Tibial nerve (tissue), 4 donors: ENCODE data around the gene FXYD6. TPM values are rescaled to one million over a fixed set of nuclear protein-coding genes. Genes with fewer than 3 reads are reported as not detected.

Source experiments
- DNase-seq, 2 donors: peaks; one replicate each; pipeline ENCODE4 v3.0.0-alpha.2; 2019; ENCODE audit warnings: low spot score in 2 of 2
- H3K27ac ChIP-seq, 4 donors: fragments of 200-600 bp; sonication (generic) in 3 of 4; one replicate each; pipeline ENCODE4 v1.5.1; 2017 to 2019; ENCODE audit warnings: mild to moderate bottlenecking in 1 of 4
- H3K27me3 ChIP-seq, 2 donors: fragments of 200-600 bp; sonication (generic) in 1 of 2; one replicate each; pipeline versions ENCODE4 v1.5.1 to v1.6.0; 2017 to 2019
- H3K36me3 ChIP-seq, 3 donors: fragments of 200-600 bp; sonication (generic); one replicate each; pipeline ENCODE4 v1.5.1; 2018 to 2019
- H3K4me1 ChIP-seq, 4 donors: fragments of 200-600 bp; sonication (generic) in 3 of 4; one replicate each; pipeline ENCODE4 v1.5.1; 2017 to 2019
- H3K4me3 ChIP-seq, 4 donors: fragments of 200-600 bp; sonication (generic) in 3 of 4; one replicate each; pipeline ENCODE4 v1.5.1; 2017 to 2019; ENCODE audit warnings: mild to moderate bottlenecking in 1 of 4, moderate library complexity in 1 of 4
- H3K9me3 ChIP-seq, 4 donors: fragments of 200-600 bp; sonication (generic) in 3 of 4; one replicate each; pipeline ENCODE4 v1.5.1; 2017 to 2019
- CTCF ChIP-seq, 5 experiments: fragments of 200-600 bp in 3 of 5; fragments of 450-650 bp in 2 of 5; sonication (generic) in 3 of 5; IDR thresholded peaks; one replicate each; pipeline ENCODE4 v1.5.1; 2016 to 2019; ENCODE audit warnings: antibody characterized with exemption in 5 of 5, mild to moderate bottlenecking in 3 of 5, moderate library complexity in 2 of 5
- EP300 ChIP-seq, 2 donors: sonication (generic); formaldehyde crosslinking; IDR thresholded peaks; one replicate each; pipeline ENCODE4 v1.6.1; 2017; ENCODE audit warnings: antibody characterized with exemption in 2 of 2, mild to moderate bottlenecking in 1 of 2
- POLR2A ChIP-seq, 2 donors: fragments of 450-650 bp; IDR thresholded peaks; one replicate each; pipeline ENCODE4 v1.6.1; 2017; ENCODE audit warnings: antibody characterized with exemption in 2 of 2, mild to moderate bottlenecking in 2 of 2, moderate library complexity in 2 of 2
- WGBS, 2 donors: methylation state at CpG; one replicate each; pipeline ENCODE4 v1.1.5; 2018; 5-methylcytosine and 5-hydroxymethylcytosine counted together
- total RNA-seq, 4 donors: library from RNA; depleted of rRNA; stranded (reverse); fragments of >200 nt; gene quantifications; one replicate each; pipeline ENCODE4 v1.1.0, GENCODE V29; 2016

Gene FXYD6
- total RNA-seq, 4 donors from 2014 or later, result 29.4 to 74.1 (median 65.7) TPM

- WGBS, 2 donors, result 57 to 62% methylated on average over 9 to 13 of the region's 16 CpGs
- Histone ChIP-seq H3K27ac (peak overlapping the region in 1 of 4 donors; percentile 34), H3K4me3 (no peak overlapping the region), H3K36me3 (no peaks in the 10 kb centered on the region), H3K27me3 (no peaks in the 10 kb centered on the region), H3K4me1 (peaks cover 0 to 20% (median 10%) of the 10 kb centered on the region in 4 donors), H3K9me3 (no peaks in the 10 kb centered on the region)
- DNase-seq, result no peak
- TF ChIP-seq EP300 (IDR thresholded peaks at IDR 0.05) (no peak), CTCF (IDR thresholded peaks at IDR 0.05) (no peak), POLR2A (IDR thresholded peaks at IDR 0.05) (no peak)
These were observed 47.7 kb downstream of the FXYD6 start for GRCh38 chr11:117828611-117829368.

GRCh38 chr11:117827521-117828511, 48.6 kb downstream of the FXYD6 start:
- DNase-seq, result no peak
- WGBS, 2 donors, result 65 to 72% methylated on average over 11 to 15 of the region's 15 CpGs
- Histone ChIP-seq H3K27ac (no peak overlapping the region), H3K9me3 (no peaks in the 10 kb centered on the region), H3K36me3 (no peaks in the 10 kb centered on the region), H3K27me3 (no peaks in the 10 kb centered on the region), H3K4me3 (no peak overlapping the region), H3K4me1 (peaks cover 0 to 28% (median 10%) of the 10 kb centered on the region in 4 donors)
- TF ChIP-seq POLR2A (IDR thresholded peaks at IDR 0.05) (no peak), EP300 (IDR thresholded peaks at IDR 0.05) (no peak), CTCF (IDR thresholded peaks at IDR 0.05) (no peak)

- peaks cover 0 to 28% (median 10%) of the 10 kb centered on the region in 4 donors for H3K4me1 ChIP-seq
- no peak for DNase-seq
- WGBS, 2 donors, result 89% methylated on average over 3 of the region's 3 CpGs
- no peaks in the 10 kb centered on the region for H3K9me3 ChIP-seq
- no peaks in the 10 kb centered on the region for H3K36me3 ChIP-seq
- no peaks in the 10 kb centered on the region for H3K27me3 ChIP-seq
- TF ChIP-seq EP300 (IDR thresholded peaks at IDR 0.05), result no peak
- TF ChIP-seq CTCF (IDR thresholded peaks at IDR 0.05), result no peak
- no peak for TF ChIP-seq POLR2A (IDR thresholded peaks at IDR 0.05)
- no peak overlapping the region for H3K4me3 ChIP-seq
- no peak overlapping the region for H3K27ac ChIP-seq
These were observed 49.6 kb downstream of the FXYD6 start for GRCh38 chr11:117826832-117827231.

- TF ChIP-seq EP300 (IDR thresholded peaks at IDR 0.05), result no peak
- TF ChIP-seq CTCF (IDR thresholded peaks at IDR 0.05), result no peak
- TF ChIP-seq POLR2A (IDR thresholded peaks at IDR 0.05), result no peak
- Histone ChIP-seq H3K27me3 (no peaks in the 10 kb centered on the region), H3K4me3 (no peak overlapping the region), H3K27ac (no peak overlapping the region), H3K4me1 (peaks cover 0 to 28% (median 10%) of the 10 kb centered on the region in 4 donors), H3K9me3 (no peaks in the 10 kb centered on the region), H3K36me3 (no peaks in the 10 kb centered on the region)
- DNase-seq, result no peak
- WGBS, 2 donors, result 62 to 75% methylated on average over 10 of the region's 10 CpGs
These were observed 50.3 kb downstream of the FXYD6 start for GRCh38 chr11:117826190-117826570.
